ENCODE measurements around the gene THSD7B.
"Not testable (repeated sequence)": the region's sequence is repeated elsewhere in the genome, so short reads cannot be mapped to it uniquely, and the experiment has no call there.

The THSD7B gene

GRCh38 chr2:136765256-136766072 is at the start of gene THSD7B:
THSD7B (plus strand) TSS chr2:136765545; CDS start chr2:136882179, 116,634 bp downstream.
- no peak for DNase-seq

GRCh38 chr2:136718273-136718672 is 47.1 kb upstream of the THSD7B start:
- DNase-seq = no peak

GRCh38 chr2:136727973-136728699 is 37.2 kb upstream of the THSD7B start:
- DNase-seq = no peak

GRCh38 chr2:136736236-136736635 is 29.1 kb upstream of the THSD7B start:
- no peak for DNase-seq

- DNase-seq = no peak
These were observed 27.3 kb upstream of the THSD7B start for GRCh38 chr2:136738044-136738443.

- DNase-seq = no peak
These were observed 23.9 kb upstream of the THSD7B start for GRCh38 chr2:136741471-136741870.

- DNase-seq = no peak
These were observed 15.3 kb upstream of the THSD7B start for GRCh38 chr2:136750065-136750464.

- no peak for DNase-seq
These were observed 13.9 kb upstream of the THSD7B start for GRCh38 chr2:136751406-136751805.

GRCh38 chr2:136758504-136758903 is 6.8 kb upstream of the THSD7B start:
- DNase-seq = not testable (repeated sequence)

GRCh38 chr2:136764452-136765255 is 691 bp upstream of the THSD7B start:
- DNase-seq = no peak

- no peak for DNase-seq
These were observed 694 bp downstream of the THSD7B start for GRCh38 chr2:136766073-136766404.

GRCh38 chr2:136767030-136767429 is 1.7 kb downstream of the THSD7B start:
- DNase-seq = no peak

GRCh38 chr2:136769871-136770270 is 4.5 kb downstream of the THSD7B start:
- no peak for DNase-seq

- DNase-seq = no peak
These were observed 5.0 kb downstream of the THSD7B start for GRCh38 chr2:136770384-136770783.

- DNase-seq = no peak
These were observed 12.0 kb downstream of the THSD7B start for GRCh38 chr2:136777391-136777790.

GRCh38 chr2:136783856-136784255 is 18.5 kb downstream of the THSD7B start:
- no peak for DNase-seq

- no peak for DNase-seq
These were observed 19.9 kb downstream of the THSD7B start for GRCh38 chr2:136785215-136785614.

- no peak for DNase-seq
These were observed 22.6 kb downstream of the THSD7B start for GRCh38 chr2:136787970-136788369.

GRCh38 chr2:136796339-136796738 is 31.0 kb downstream of the THSD7B start:
- no peak for DNase-seq

- no peak for DNase-seq
These were observed 33.4 kb downstream of the THSD7B start for GRCh38 chr2:136798766-136799165.

GRCh38 chr2:136801661-136802060 is 36.3 kb downstream of the THSD7B start:
- no peak for DNase-seq

- DNase-seq = no peak
These were observed 44.7 kb downstream of the THSD7B start for GRCh38 chr2:136809998-136810397.

GRCh38 chr2:136818839-136819238 is 53.5 kb downstream of the THSD7B start:
- no peak for DNase-seq

GRCh38 chr2:136823291-136823690 is 57.9 kb downstream of the THSD7B start:
- no peak for DNase-seq

Data from COR-L47 (cell line).